Activated T-cell treated with anti-CD3 and anti-CD28 coated beads, Interleukin-2, amount 50 U/mL, for 72 hours (primary cell): Measurements from ENCODE around the gene IBA57. TPM values are rescaled to one million over a fixed set of nuclear protein-coding genes. Genes with fewer than 3 reads are reported as not detected.
A peak's percentile ranks its signal among the peaks of the same experiment; 100 is the strongest.
"Not testable (repeated sequence)": the region's sequence is repeated elsewhere in the genome, so short reads cannot be mapped to it uniquely, and the experiment has no call there.

Experiments used
- ATAC-seq, 2 donors: fragments of 150-1000 bp; cut with Tn5 transposase; replicated peaks in 1 of 2; 2 replicates each; pipeline ENCODE4 v1.10.0; 2021; ENCODE audit warnings: moderate library complexity in 2 of 2, mild to moderate bottlenecking in 1 of 2
- DNase-seq, 2 donors: peaks; one replicate each; pipeline ENCODE4 v3.0.0; 2021 to 2022; ENCODE audit warnings: mixed read lengths in 1 of 2
- H3K27ac Mint-ChIP-seq: one replicate; pipeline ENCODE4 v1.8.0; 2022; ENCODE audit warnings: mild to moderate bottlenecking, moderate library complexity, mixed read lengths
- H3K27me3 Mint-ChIP-seq: one replicate; pipeline ENCODE4 v1.8.0; 2022; ENCODE audit warnings: low read depth, mixed read lengths
- H3K36me3 Mint-ChIP-seq, 2 donors: one replicate each; pipeline ENCODE4 v1.8.0; 2022; ENCODE audit warnings: mixed read lengths in 2 of 2, mild to moderate bottlenecking in 1 of 2; ENCODE audit not compliant: insufficient read depth in 2 of 2
- H3K4me1 Mint-ChIP-seq: one replicate; pipeline ENCODE4 v1.8.0; 2022; ENCODE audit warnings: low read depth, mixed read lengths
- H3K4me3 Mint-ChIP-seq, 2 donors: one replicate each; pipeline ENCODE4 v1.8.0; 2022; ENCODE audit warnings: mild to moderate bottlenecking in 2 of 2, mixed read lengths in 2 of 2, moderate library complexity in 2 of 2
- H3K9me3 Mint-ChIP-seq, 2 donors: one replicate each; pipeline ENCODE4 v1.8.0; 2022; ENCODE audit warnings: mixed read lengths in 2 of 2
- total RNA-seq, 2 donors: library from RNA; stranded (reverse); gene quantifications; one replicate each; pipeline ENCODE4 v1.2.3, GENCODE V29; 2022

IBA57 gene
- total RNA-seq, 2 donors from 2014 or later = 9.1 TPM

- Mint-ChIP-seq H3K36me3 (no peaks in the 10 kb centered on the region), H3K9me3 (no peaks in the 10 kb centered on the region), H3K4me1 (peaks cover 30% of the 10 kb centered on the region), H3K27ac (no peak overlapping the region), H3K27me3 (no peaks in the 10 kb centered on the region), H3K4me3 (no peak overlapping the region)
- ATAC-seq = no peak
- DNase-seq = no peak
Measured at GRCh38 chr1:228163007-228163753, 2.4 kb upstream of the IBA57 start.

DNA sequence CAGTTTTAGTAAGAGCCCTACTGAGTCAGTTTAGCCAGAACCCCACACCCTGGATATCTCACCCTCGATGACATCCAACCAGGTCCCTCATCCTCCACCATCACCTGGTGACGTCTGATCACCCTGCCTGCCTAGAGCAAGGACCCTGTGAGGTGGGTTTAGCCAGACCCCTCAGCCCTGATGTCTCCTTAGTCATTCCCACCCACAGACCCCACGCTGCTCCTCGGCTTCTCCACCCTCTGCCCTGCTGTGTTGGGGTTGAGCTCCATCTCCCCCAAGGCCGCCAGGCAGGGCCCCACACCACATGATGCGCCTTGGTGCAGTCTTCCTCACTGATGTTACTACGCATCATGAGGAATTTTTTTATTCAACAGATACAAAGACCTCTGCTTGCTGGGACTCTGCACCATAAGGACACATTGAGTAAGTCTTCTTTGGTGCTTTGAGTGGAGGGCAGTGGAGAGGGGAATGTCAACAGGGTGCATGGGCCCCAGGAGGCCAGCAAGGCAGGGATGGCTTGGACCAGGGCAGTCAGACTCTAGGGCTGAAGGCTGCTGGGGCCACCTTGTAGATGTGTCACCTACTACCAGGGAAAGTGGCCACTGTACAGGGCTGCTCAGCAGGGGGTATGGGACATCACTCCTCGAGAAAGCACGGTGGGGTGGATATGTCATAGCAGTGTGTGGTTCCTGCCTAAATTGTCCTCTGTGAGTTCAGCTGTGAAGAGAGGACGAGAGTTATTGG lies 1.7 kb upstream of the IBA57 start:
- DNase-seq (no peak), ATAC-seq (no peak)
- H3K9me3 Mint-ChIP-seq = no peaks in the 10 kb centered on the region
- no peaks in the 10 kb centered on the region for H3K27me3 Mint-ChIP-seq
- peak overlapping the region; percentile 78 to 87 for H3K4me3 Mint-ChIP-seq
- H3K36me3 Mint-ChIP-seq = no peaks in the 10 kb centered on the region
- no peak overlapping the region for H3K27ac Mint-ChIP-seq
- H3K4me1 Mint-ChIP-seq = peaks cover 30% of the 10 kb centered on the region

GRCh38 chr1:228164561-228165371 lies 838 bp upstream of the IBA57 start:
- no peak for DNase-seq
- Mint-ChIP-seq H3K27ac (peak overlapping the region; percentile 83), H3K4me3 (peak overlapping the region; percentile 78 to 87), H3K4me1 (peaks cover 30% of the 10 kb centered on the region), H3K9me3 (no peaks in the 10 kb centered on the region), H3K36me3 (no peaks in the 10 kb centered on the region), H3K27me3 (no peaks in the 10 kb centered on the region)
- no peak for ATAC-seq

DNA sequence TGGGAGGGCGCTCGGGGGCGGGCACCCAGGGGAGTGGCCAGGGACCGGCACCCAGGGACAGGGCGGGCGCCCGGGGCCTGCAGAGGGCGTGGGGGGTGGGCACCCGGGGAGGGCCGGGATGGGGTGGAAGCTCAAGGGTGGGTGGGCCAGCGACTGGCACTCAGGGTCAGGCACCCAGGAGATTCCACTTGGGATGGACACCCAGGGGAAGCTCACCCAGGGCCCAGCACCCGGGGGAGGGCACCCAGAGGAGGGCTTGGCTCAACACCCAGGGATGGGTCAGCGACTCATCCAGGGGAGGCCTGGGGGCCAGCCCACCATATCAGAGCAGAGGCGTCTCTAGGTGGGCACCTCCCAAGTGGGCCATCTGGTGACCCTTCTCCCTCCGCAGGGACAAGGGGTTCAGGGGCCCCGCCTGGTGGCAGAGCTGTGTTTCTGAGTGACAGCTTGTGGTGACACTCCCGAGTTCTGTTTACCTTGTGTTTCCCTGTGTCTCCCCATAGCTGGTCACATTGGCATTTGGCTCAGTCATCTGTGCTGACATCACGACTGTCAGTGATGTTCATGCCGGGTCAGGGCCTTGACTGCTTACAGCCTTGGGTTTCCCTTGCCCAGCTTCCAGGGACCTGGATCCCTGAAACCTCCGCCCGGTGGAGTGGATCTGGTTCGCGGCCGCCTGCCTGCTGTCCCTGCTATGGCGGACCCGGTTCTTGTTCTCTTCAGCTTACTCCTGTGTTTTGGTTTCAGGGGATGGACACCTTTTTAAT lies 749 bp downstream of the IBA57 start:
- H3K36me3 Mint-ChIP-seq = no peaks in the 10 kb centered on the region
- DNase-seq = peak; percentile 58 to 63
- H3K9me3 Mint-ChIP-seq = no peaks in the 10 kb centered on the region
- H3K27me3 Mint-ChIP-seq = no peaks in the 10 kb centered on the region
- peak; percentile 4 to 16 for ATAC-seq
- peak overlapping the region; percentile 71 to 84 for H3K4me3 Mint-ChIP-seq
- H3K27ac Mint-ChIP-seq = peak overlapping the region; percentile 94
- H3K4me1 Mint-ChIP-seq = peaks cover 30% of the 10 kb centered on the region

DNA sequence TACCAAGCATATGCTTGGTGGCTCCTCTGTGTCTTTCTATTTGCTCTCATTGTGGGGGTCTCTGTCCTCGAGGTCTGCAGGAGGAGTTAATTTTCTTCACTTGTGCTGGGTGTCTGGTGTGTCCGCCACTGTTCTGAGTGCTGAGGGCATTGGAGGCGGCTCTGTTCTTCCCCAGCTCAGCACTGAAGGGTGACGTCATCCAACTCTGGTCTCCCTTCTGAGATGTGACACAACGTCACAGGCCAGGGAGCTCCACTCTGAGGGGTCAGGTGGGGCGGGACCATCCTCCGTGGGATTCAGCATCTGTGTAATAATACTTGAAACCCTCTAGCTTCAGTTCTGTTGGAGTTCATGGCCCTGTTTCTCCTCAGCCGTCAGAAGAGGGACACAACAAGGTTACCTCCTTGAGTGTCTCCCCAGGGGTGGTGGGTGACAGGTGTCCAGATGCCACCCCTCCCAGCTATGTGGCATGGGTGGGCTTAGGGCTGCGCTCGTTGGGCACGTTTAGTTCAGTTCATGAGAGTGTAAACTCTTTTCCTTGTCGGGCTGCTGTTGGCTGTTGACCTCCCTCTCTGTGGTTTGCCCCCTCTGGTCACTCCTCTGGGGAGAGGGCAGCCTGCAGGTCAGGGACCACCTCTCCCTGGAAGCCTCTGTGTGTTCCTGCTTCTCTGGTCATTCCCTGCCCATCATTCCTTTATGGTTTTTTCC lies 3.1 kb downstream of the IBA57 start:
- Mint-ChIP-seq H3K27ac (no peak overlapping the region), H3K4me3 (no peak overlapping the region), H3K4me1 (peaks cover 22% of the 10 kb centered on the region), H3K27me3 (no peaks in the 10 kb centered on the region), H3K9me3 (no peaks in the 10 kb centered on the region), H3K36me3 (no peaks in the 10 kb centered on the region)
- DNase-seq (no peak), ATAC-seq (no peak)

DNA sequence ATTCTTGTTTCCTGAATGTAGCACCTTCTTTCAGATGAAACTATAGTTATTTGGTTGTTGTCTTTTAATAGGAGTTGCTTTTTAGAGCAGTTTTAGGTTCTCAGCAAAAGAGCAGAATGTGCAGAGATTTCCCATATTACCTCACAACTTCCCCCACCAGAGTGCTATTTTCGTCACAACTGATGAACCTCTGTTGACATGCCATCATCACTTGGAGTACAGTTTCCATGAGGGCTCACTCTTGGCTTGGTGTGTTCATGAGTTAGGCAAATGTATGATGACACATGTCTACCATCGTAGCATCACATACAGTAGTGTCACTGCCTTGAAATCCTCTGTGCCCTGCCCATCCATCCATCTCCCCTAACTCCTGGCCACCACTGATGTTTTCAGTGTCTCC lies 3.7 kb downstream of the IBA57 start:
- no peak overlapping the region for H3K4me3 Mint-ChIP-seq
- H3K36me3 Mint-ChIP-seq = no peaks in the 10 kb centered on the region
- no peaks in the 10 kb centered on the region for H3K9me3 Mint-ChIP-seq
- DNase-seq (no peak), ATAC-seq (no peak)
- peaks cover 16% of the 10 kb centered on the region for H3K4me1 Mint-ChIP-seq
- H3K27ac Mint-ChIP-seq = no peak overlapping the region
- H3K27me3 Mint-ChIP-seq = no peaks in the 10 kb centered on the region

- no peaks in the 10 kb centered on the region for H3K27me3 Mint-ChIP-seq
- DNase-seq (no peak), ATAC-seq (no peak)
- peaks cover 6% of the 10 kb centered on the region for H3K4me1 Mint-ChIP-seq
- H3K4me3 Mint-ChIP-seq = no peak overlapping the region
- H3K36me3 Mint-ChIP-seq = peaks cover 0 to 1% of the 10 kb centered on the region in 2 donors
- no peaks in the 10 kb centered on the region for H3K9me3 Mint-ChIP-seq
- no peak overlapping the region for H3K27ac Mint-ChIP-seq
Measured at GRCh38 chr1:228170666-228171065, 5.1 kb downstream of the IBA57 start.

DNA sequence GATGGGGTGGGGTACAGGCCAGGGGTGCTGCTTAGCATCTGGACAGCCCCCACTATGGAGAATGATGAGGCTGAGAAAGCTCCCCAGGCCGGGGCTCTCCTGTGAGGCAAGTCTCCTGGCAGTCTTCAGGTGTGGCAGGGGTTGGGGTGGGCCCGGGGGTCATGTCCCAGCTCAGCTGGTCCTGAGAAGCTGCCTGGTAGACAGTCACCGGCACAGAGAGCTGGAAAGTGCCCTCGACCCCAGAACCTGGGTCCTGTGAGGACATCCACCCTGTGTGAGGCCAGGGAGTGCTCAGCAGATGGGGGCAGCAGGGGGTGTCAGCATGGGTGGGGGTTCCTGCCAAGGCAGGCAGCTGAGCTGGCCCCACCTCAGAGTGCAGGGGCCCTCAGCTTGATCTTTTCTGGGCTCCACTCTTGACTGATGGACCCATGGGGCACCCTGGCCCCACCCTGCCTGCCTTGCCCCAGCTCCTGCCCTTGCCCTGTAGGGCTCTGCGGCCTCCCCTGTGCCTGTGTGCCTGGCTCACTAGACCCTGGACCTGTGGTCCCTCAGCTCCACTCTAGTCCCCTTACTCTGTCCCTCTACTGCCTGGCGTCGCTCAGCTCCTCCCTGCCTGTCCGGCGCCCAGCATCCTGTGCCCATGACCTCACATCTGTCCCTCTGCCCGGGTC lies 5.8 kb downstream of the IBA57 start:
- Mint-ChIP-seq H3K4me1 (peaks cover 6% of the 10 kb centered on the region), H3K36me3 (peaks cover 0 to 1% of the 10 kb centered on the region in 2 donors), H3K27me3 (no peaks in the 10 kb centered on the region), H3K9me3 (no peaks in the 10 kb centered on the region), H3K27ac (no peak overlapping the region), H3K4me3 (no peak overlapping the region)
- ATAC-seq (no peak), DNase-seq (no peak)

- peaks cover 0 to 1% of the 10 kb centered on the region in 2 donors for H3K36me3 Mint-ChIP-seq
- no peaks in the 10 kb centered on the region for H3K9me3 Mint-ChIP-seq
- H3K27me3 Mint-ChIP-seq = no peaks in the 10 kb centered on the region
- no peaks in the 10 kb centered on the region for H3K4me1 Mint-ChIP-seq
- no peak overlapping the region for H3K27ac Mint-ChIP-seq
- no peak for ATAC-seq
- no peak overlapping the region for H3K4me3 Mint-ChIP-seq
- no peak for DNase-seq
Measured at GRCh38 chr1:228172591-228173527, 7.3 kb downstream of the IBA57 start.

GRCh38 chr1:228173528-228174481 lies 8.2 kb downstream of the IBA57 start:
- H3K4me3 Mint-ChIP-seq, H3K9me3 Mint-ChIP-seq, H3K4me1 Mint-ChIP-seq, H3K27ac Mint-ChIP-seq, H3K36me3 Mint-ChIP-seq, H3K27me3 Mint-ChIP-seq, DNase-seq: not testable (repeated sequence)
- peak; percentile 50 to 56 for ATAC-seq
